K562 (cell line): ENCODE data around the gene MAST3.

ENCODE experiments used
- CBX5 ChIP-seq: IDR thresholded peaks from 2 replicates; pipeline ENCODE4 v1.6.1; 2014; ENCODE audit warnings: low read depth, borderline replicate concordance
- EP300 ChIP-seq: IDR thresholded peaks from 2 replicates; pipeline ENCODE4 v1.6.1; 2012; ENCODE audit warnings: low read length, improper control_type of control experiment
- ETV1 ChIP-seq: fragments of 450-650 bp; conservative IDR thresholded peaks from 2 replicates; pipeline ENCODE4 v1.6.1; 2016; ENCODE audit warnings: missing genetic modification characterization, control low read depth, low read depth, missing compliant biosample characterization
- ETV5 ChIP-seq: sonication (generic); formaldehyde crosslinking; IDR thresholded peaks from 2 replicates; pipeline ENCODE4 v1.4.0; 2020; ENCODE audit warnings: low read depth, mild to moderate bottlenecking, missing genetic modification reagents
- MXI1 ChIP-seq: IDR thresholded peaks from 2 replicates; pipeline ENCODE4 v1.6.1; 2011; ENCODE audit warnings: low read depth, mild to moderate bottlenecking, improper control_type of control experiment, low read length
- POLR2A ChIP-seq: fragments of 450-650 bp; conservative IDR thresholded peaks from 2 replicates; pipeline ENCODE4 v1.6.1; 2016
- RFX5 ChIP-seq: IDR thresholded peaks from 2 replicates; pipeline ENCODE4 v1.6.1; 2011; ENCODE audit warnings: low read depth, mild to moderate bottlenecking, improper control_type of control experiment, low read length
- SRF ChIP-seq, 2 experiments: fragments of 250-450, 450-650 bp in 1 of 2; sonication (Bioruptor Pico) in 1 of 2; sonication (generic) in 1 of 2; formaldehyde crosslinking; IDR thresholded peaks; 2 replicates each; pipeline versions ENCODE4 v1.5.0 to v1.5.1; 2020 to 2022; ENCODE audit warnings: mild to moderate bottlenecking in 1 of 2, missing genetic modification reagents in 1 of 2
- TCF15 ChIP-seq: fragments of 250-450 bp; sonication (Bioruptor Pico); IDR thresholded peaks from 2 replicates; pipeline ENCODE4 v1.8.0; 2022; ENCODE audit warnings: moderate library complexity, mild to moderate bottlenecking, inconsistent platforms
- TEAD4 ChIP-seq, 2 experiments: sonication (generic) in 1 of 2; formaldehyde crosslinking in 1 of 2; IDR thresholded peaks; 2 replicates each; pipeline versions ENCODE4 v1.6.1 to v1.8.0; 2012 to 2022; ENCODE audit warnings: borderline replicate concordance in 1 of 2, inconsistent platforms in 1 of 2, low read length in 1 of 2, mild to moderate bottlenecking in 1 of 2, missing genetic modification reagents in 1 of 2
- ZNF174 ChIP-seq: fragments of 250-450 bp; sonication (Bioruptor Pico); IDR thresholded peaks from 2 replicates; pipeline ENCODE4 v1.4.0; 2020; ENCODE audit warnings: mild to moderate bottlenecking

- no peak for TF ChIP-seq MXI1
- no peak for TF ChIP-seq EP300
- no peak for TF ChIP-seq ETV1 (tag)
- TF ChIP-seq ETV5 (CRISPR knock-in tag), result no peak
- TF ChIP-seq CBX5, result no peak
- TF ChIP-seq RFX5, result no peak
- TF ChIP-seq TCF15 (CRISPR knock-in tag), result no peak
- TF ChIP-seq TEAD4 (IDR thresholded peaks at IDR 0.05; ENCODE audit: low read length), result no peak
- no peak for TF ChIP-seq TEAD4 (CRISPR knock-in tag; IDR thresholded peaks at IDR 0.05; ENCODE audit: borderline replicate concordance)
- no peak for TF ChIP-seq ZNF174 (CRISPR knock-in tag)
- TF ChIP-seq POLR2A, result no peak
- no peak for TF ChIP-seq SRF (CRISPR knock-in tag; IDR thresholded peaks at IDR 0.05)
These were observed 3.1 kb downstream of the MAST3 start for GRCh38 chr19:18100710-18101109.
